Mucosa of gallbladder (tissue), 1 donor: ENCODE results near the gene STAMBP. TPM values are rescaled to one million over a fixed set of nuclear protein-coding genes. Genes with fewer than 3 reads are reported as not detected.
"Not testable (repeated sequence)": the region's sequence is repeated elsewhere in the genome, so short reads cannot be mapped to it uniquely, and the experiment has no call there.

Experiments used
- DNase-seq: peaks from one replicate; pipeline ENCODE4 v3.0.0-alpha.2; 2020; ENCODE audit warnings: low spot score
- total RNA-seq: library from RNA; stranded (reverse); gene quantifications from one replicate; pipeline ENCODE4 v1.2.1, GENCODE V29; 2021
- donor health status: DM: no; HTN: no; CAD: no.

The STAMBP gene
- total RNA-seq = 49.0 TPM

GRCh38 chr2:73828818-73829570, at the start of gene STAMBP:
STAMBP (plus strand) TSS chr2:73828961; CDS start chr2:73830857, 1,896 bp downstream.
- DNase-seq = peak; percentile 97

GRCh38 chr2:73779467-73780236, 49.1 kb upstream of the STAMBP start, which contains the start of gene DUSP11:
DUSP11 (minus strand) TSS chr2:73780103; CDS start chr2:73779974, 129 bp downstream.
- peak; percentile 98 for DNase-seq

GRCh38 chr2:73780237-73780582, 48.6 kb upstream of the STAMBP start:
- no peak for DNase-seq

GRCh38 chr2:73783402-73783801, 45.4 kb upstream of the STAMBP start:
- DNase-seq = not testable (repeated sequence)

- not testable (repeated sequence) for DNase-seq
Observed at GRCh38 chr2:73783883-73784282, 44.9 kb upstream of the STAMBP start, which contains the start of gene C2orf78. C2orf78 (plus strand) TSS chr2:73784183; CDS start chr2:73784310, 127 bp downstream.

- DNase-seq = no peak
Observed at GRCh38 chr2:73811878-73812277, 16.9 kb upstream of the STAMBP start.

GRCh38 chr2:73812635-73813034, 16.1 kb upstream of the STAMBP start:
- no peak for DNase-seq

- no peak for DNase-seq
Observed at GRCh38 chr2:73818296-73818695, 10.5 kb upstream of the STAMBP start.

- no peak for DNase-seq
Observed at GRCh38 chr2:73821227-73821626, 7.5 kb upstream of the STAMBP start.

- no peak for DNase-seq
Observed at GRCh38 chr2:73821669-73822068, 7.1 kb upstream of the STAMBP start.

GRCh38 chr2:73822276-73822675, 6.5 kb upstream of the STAMBP start:
- DNase-seq = no peak

- no peak for DNase-seq
Observed at GRCh38 chr2:73822991-73823390, 5.8 kb upstream of the STAMBP start.

GRCh38 chr2:73823416-73823815, 5.3 kb upstream of the STAMBP start:
- no peak for DNase-seq

- DNase-seq = peak; percentile 44
Observed at GRCh38 chr2:73823916-73824523, 4.7 kb upstream of the STAMBP start.

GRCh38 chr2:73825408-73825807, 3.4 kb upstream of the STAMBP start:
- DNase-seq = no peak

GRCh38 chr2:73827018-73827417, 1.7 kb upstream of the STAMBP start:
- DNase-seq = no peak

GRCh38 chr2:73827660-73828388, 937 bp upstream of the STAMBP start:
- DNase-seq = no peak

GRCh38 chr2:73828389-73828817, 358 bp upstream of the STAMBP start:
- no peak for DNase-seq

- no peak for DNase-seq
Observed at GRCh38 chr2:73830871-73831401, 2.2 kb downstream of the STAMBP start.

- DNase-seq = no peak
Observed at GRCh38 chr2:73832930-73833329, 4.2 kb downstream of the STAMBP start.

- DNase-seq = no peak
Observed at GRCh38 chr2:73836141-73836943, 7.6 kb downstream of the STAMBP start.
